Activated CD4-positive, alpha-beta T cell treated with anti-CD3 and anti-CD28 coated beads for 36 hours (primary cell): Measurements from ENCODE around the gene PCDH1. TPM values are rescaled to one million over a fixed set of nuclear protein-coding genes. Genes with fewer than 3 reads are reported as not detected.
A peak's percentile ranks its signal among the peaks of the same experiment; 100 is the strongest.
"Not testable (repeated sequence)": the region's sequence is repeated elsewhere in the genome, so short reads cannot be mapped to it uniquely, and the experiment has no call there.

Experiments
- ATAC-seq: fragments of 200-7000 bp; cut with Tn5 transposase; one replicate; pipeline ENCODE4 v1.10.0; 2021; ENCODE audit warnings: mild to moderate bottlenecking, moderate library complexity
- CTCF ChIA-PET: fragments of 350-600 bp; sonication (Branson Sonifier 250); formaldehyde crosslinking; loops from one replicate; lab custom pipeline; 2021; ENCODE audit warnings: antibody characterized with exemption; lab: Charles Lee
- POLR2A ChIA-PET: fragments of 350-600 bp; sonication (Branson Sonifier 250); formaldehyde crosslinking; loops from one replicate; lab custom pipeline; 2021; ENCODE audit warnings: antibody characterized with exemption, inconsistent platforms; lab: Charles Lee
- DNase-seq: peaks from one replicate; pipeline ENCODE4 v3.0.0-alpha.2; 2020
- H3K27ac Mint-ChIP-seq: one replicate; pipeline ENCODE4 v1.8.0; 2021; ENCODE audit warnings: mixed read lengths
- H3K27me3 Mint-ChIP-seq: one replicate; pipeline ENCODE4 v1.8.0; 2021; ENCODE audit warnings: mixed read lengths
- H3K36me3 Mint-ChIP-seq: one replicate; pipeline ENCODE4 v1.8.0; 2021; ENCODE audit warnings: low read depth, mixed read lengths
- H3K4me1 Mint-ChIP-seq: one replicate; pipeline ENCODE4 v1.8.0; 2021; ENCODE audit warnings: mixed read lengths
- H3K4me3 Mint-ChIP-seq: one replicate; pipeline ENCODE4 v1.8.0; 2021; ENCODE audit warnings: mild to moderate bottlenecking, moderate library complexity, mixed read lengths
- H3K9me3 Mint-ChIP-seq: one replicate; pipeline ENCODE4 v1.8.0; 2021; ENCODE audit warnings: low read depth, mixed read lengths
- intact Hi-C, 2 experiments: fragments of 100-400 bp; cut with DNase I in 1 of 2; cut with micrococcal nuclease in 1 of 2; formaldehyde crosslinking; loops; one replicate each; pipeline versions ENCODE4 v1.14.2 to v1.15.1; 2022 to 2024; cut with DNase I, micrococcal nuclease
- total RNA-seq, 2 experiments: library from RNA; stranded (reverse); gene quantifications; one replicate each; pipeline ENCODE4 v1.2.3, GENCODE V29; 2021

PCDH1 gene
- total RNA-seq, 2 experiments from 2014 or later: not detected

- H3K4me3 Mint-ChIP-seq: no peak overlapping the region
- peaks cover 7% of the 10 kb centered on the region for H3K27me3 Mint-ChIP-seq
- POLR2A ChIA-PET: interaction anchor here (0.5 to 0.6 kb wide), 2 partner anchors 91 to 1689 kb away, joined by 3 to 5 read pairs; no protein-coding TSS in a partner anchor
- H3K4me1 Mint-ChIP-seq: no peaks in the 10 kb centered on the region
- DNase-seq: no peak
- no peak overlapping the region for H3K27ac Mint-ChIP-seq
- peaks cover 4% of the 10 kb centered on the region for H3K9me3 Mint-ChIP-seq
- CTCF ChIA-PET: interaction anchor here (0.9 to 1.5 kb wide), 2 partner anchors 22 to 59 kb away, joined by 3 read pairs; no protein-coding TSS in a partner anchor
- intact Hi-C loops: no loop called here
- no peaks in the 10 kb centered on the region for H3K36me3 Mint-ChIP-seq
- no peak for ATAC-seq
Observed at GRCh38 chr5:141902015-141902814, 24.0 kb upstream of the PCDH1 start.

GRCh38 chr5:141898448-141899049 is 20.3 kb upstream of the PCDH1 start:
- H3K4me1 Mint-ChIP-seq: no peaks in the 10 kb centered on the region
- intact Hi-C loops: no loop called here
- H3K36me3 Mint-ChIP-seq: no peaks in the 10 kb centered on the region
- H3K27me3 Mint-ChIP-seq: peaks cover 10% of the 10 kb centered on the region
- no peak overlapping the region for H3K27ac Mint-ChIP-seq
- DNase-seq (no peak), ATAC-seq (no peak)
- no peaks in the 10 kb centered on the region for H3K9me3 Mint-ChIP-seq
- POLR2A ChIA-PET: no interaction called here
- no peak overlapping the region for H3K4me3 Mint-ChIP-seq
- CTCF ChIA-PET: interaction anchor here (1.2 to 1.3 kb wide), 2 partner anchors 20 to 206 kb away, joined by 4 read pairs; partner anchors contain the start of gene PCDH1

GRCh38 chr5:141897425-141897824 is 19.2 kb upstream of the PCDH1 start:
- CTCF ChIA-PET: interaction anchor here (0.7 kb wide), 1 partner anchor 20 kb away, joined by 3 read pairs; the partner anchor contains the start of gene PCDH1
- Mint-ChIP-seq H3K27ac (no peak overlapping the region), H3K4me3 (no peak overlapping the region), H3K4me1 (no peaks in the 10 kb centered on the region), H3K9me3 (no peaks in the 10 kb centered on the region), H3K27me3 (peaks cover 6% of the 10 kb centered on the region), H3K36me3 (no peaks in the 10 kb centered on the region)
- ATAC-seq: no peak
- DNase-seq: no peak
- intact Hi-C loops: no loop called here
- POLR2A ChIA-PET: no interaction called here

- ATAC-seq, intact Hi-C loops, H3K4me1 Mint-ChIP-seq, H3K4me3 Mint-ChIP-seq, H3K9me3 Mint-ChIP-seq, POLR2A ChIA-PET, H3K36me3 Mint-ChIP-seq, H3K27ac Mint-ChIP-seq, DNase-seq: not testable (repeated sequence)
- peaks cover 17% of the 10 kb centered on the region for H3K27me3 Mint-ChIP-seq
- CTCF ChIA-PET: interaction anchor here (0.6 to 4.9 kb wide), 10 partner anchors 10 to 197 kb away, joined by 3 to 33 read pairs (median 4); partner anchors contain the start of genes DELE1 and RNF14
Observed at GRCh38 chr5:141890429-141890828, 12.2 kb upstream of the PCDH1 start.

- Mint-ChIP-seq H3K4me3 (no peak overlapping the region), H3K27ac (no peak overlapping the region), H3K4me1 (no peaks in the 10 kb centered on the region), H3K27me3 (peaks cover 27% of the 10 kb centered on the region), H3K9me3 (no peaks in the 10 kb centered on the region), H3K36me3 (no peaks in the 10 kb centered on the region)
- DNase-seq (no peak), ATAC-seq (no peak)
- ChIA-PET POLR2A (interaction anchor here (0.6 to 0.7 kb wide), 2 partner anchors 8 to 20 kb away, joined by 3 to 4 read pairs; no protein-coding TSS in a partner anchor), CTCF (interaction anchor here (0.6 to 4.9 kb wide), 10 partner anchors 9 to 220 kb away, joined by 3 to 33 read pairs (median 4); partner anchors contain the start of genes PCDH12 and RNF14)
- intact Hi-C loops: loop anchor here (1.0 to 2.0 kb wide), 2 partner anchors 71 kb away; no protein-coding TSS in a partner anchor
Observed at GRCh38 chr5:141889282-141889871, 11.2 kb upstream of the PCDH1 start.

- Mint-ChIP-seq H3K4me3 (no peak overlapping the region), H3K4me1 (peaks cover 4% of the 10 kb centered on the region), H3K36me3 (no peaks in the 10 kb centered on the region), H3K9me3 (no peaks in the 10 kb centered on the region), H3K27me3 (peaks cover 54% of the 10 kb centered on the region), H3K27ac (no peak overlapping the region)
- intact Hi-C loops: no loop called here
- no peak for ATAC-seq
- POLR2A ChIA-PET: no interaction called here
- CTCF ChIA-PET: interaction anchor here (0.7 to 7.6 kb wide), 7 partner anchors 23 to 191 kb away, joined by 3 to 114 read pairs (median 3); partner anchors contain the start of gene PCDH12
- no peak for DNase-seq
Observed at GRCh38 chr5:141883892-141884318, 5.7 kb upstream of the PCDH1 start.

GRCh38 chr5:141883184-141883891 is 5.1 kb upstream of the PCDH1 start:
- no peak overlapping the region for H3K27ac Mint-ChIP-seq
- ATAC-seq: no peak
- ChIA-PET CTCF (interaction anchor here (0.7 to 7.6 kb wide), 8 partner anchors 26 to 241 kb away, joined by 3 to 114 read pairs (median 6); partner anchors contain the start of gene PCDH12), POLR2A (no interaction called here)
- H3K4me3 Mint-ChIP-seq: no peak overlapping the region
- DNase-seq: peak; percentile 58
- peaks cover 56% of the 10 kb centered on the region for H3K27me3 Mint-ChIP-seq
- H3K36me3 Mint-ChIP-seq: no peaks in the 10 kb centered on the region
- H3K4me1 Mint-ChIP-seq: peaks cover 7% of the 10 kb centered on the region
- no peaks in the 10 kb centered on the region for H3K9me3 Mint-ChIP-seq
- intact Hi-C loops: no loop called here

GRCh38 chr5:141882594-141883183 is 4.5 kb upstream of the PCDH1 start:
- Mint-ChIP-seq H3K27me3 (peaks cover 58% of the 10 kb centered on the region), H3K4me1 (peaks cover 9% of the 10 kb centered on the region), H3K4me3 (no peak overlapping the region), H3K9me3 (no peaks in the 10 kb centered on the region), H3K36me3 (no peaks in the 10 kb centered on the region), H3K27ac (no peak overlapping the region)
- no peak for ATAC-seq
- no peak for DNase-seq
- CTCF ChIA-PET: interaction anchor here (0.5 to 7.6 kb wide), 9 partner anchors 8 to 269 kb away, joined by 3 to 114 read pairs (median 5); partner anchors contain the start of gene PCDH12
- intact Hi-C loops: no loop called here
- POLR2A ChIA-PET: no interaction called here

GRCh38 chr5:141881886-141882285 is 3.7 kb upstream of the PCDH1 start:
- ATAC-seq (no peak), DNase-seq (no peak)
- Mint-ChIP-seq H3K4me3 (no peak overlapping the region), H3K9me3 (no peaks in the 10 kb centered on the region), H3K36me3 (no peaks in the 10 kb centered on the region), H3K27me3 (peaks cover 66% of the 10 kb centered on the region), H3K27ac (no peak overlapping the region), H3K4me1 (peaks cover 17% of the 10 kb centered on the region)
- CTCF ChIA-PET: interaction anchor here (0.5 to 7.6 kb wide), 11 partner anchors 9 to 268 kb away, joined by 3 to 114 read pairs (median 5); partner anchors contain the start of genes DELE1 and PCDH12
- intact Hi-C loops: no loop called here
- POLR2A ChIA-PET: no interaction called here
